Measurements from ENCODE around the gene SLC17A6.

GRCh38 chr11:22415476-22415875 is 77.3 kb downstream of the SLC17A6 start:
- no peak for TF ChIP-seq CTCF (conservative IDR thresholded peaks at IDR 0.05)
- TF ChIP-seq EZH2 (IDR thresholded peaks at IDR 0.05; ENCODE audit: low read depth) = no peak

Data from PC-9 (cell line).